OCI-LY1 (cell line): ENCODE results near the gene DUS3L.

Experiments used
- H2AFZ ChIP-seq: fragments of 200-600 bp; sonication (generic), shearing (Covaris generic); 2 replicates; pipeline ENCODE4 v1.6.0; 2014; ENCODE audit warnings: antibody characterized with exemption, mild to moderate bottlenecking, low read length
- H3F3A ChIP-seq: fragments of 200-600 bp; sonication (generic), shearing (Covaris generic); 2 replicates; pipeline ENCODE4 v1.6.0; 2014; ENCODE audit warnings: mild to moderate bottlenecking, antibody characterized with exemption, low read length, moderate library complexity; ENCODE audit not compliant: insufficient read depth
- H3K27ac ChIP-seq: fragments of 200-600 bp; sonication (generic); 2 replicates; pipeline ENCODE4 v1.5.1; 2014; ENCODE audit warnings: low read length, mixed run types, mild to moderate bottlenecking, low read depth; ENCODE audit not compliant: poor library complexity, severe bottlenecking
- H3K27me3 ChIP-seq: fragments of 200-600 bp; sonication (generic); 2 replicates; pipeline ENCODE4 v1.6.0; 2014; ENCODE audit warnings: antibody characterized with exemption, mild to moderate bottlenecking, low read length, moderate library complexity; ENCODE audit not compliant: insufficient read depth
- H3K36me3 ChIP-seq: fragments of 200-600 bp; sonication (generic); 2 replicates; pipeline ENCODE4 v1.6.1; 2014; ENCODE audit warnings: mild to moderate bottlenecking, antibody characterized with exemption, low read length, moderate library complexity, mixed read lengths; ENCODE audit not compliant: insufficient read depth
- H3K4me1 ChIP-seq: fragments of 200-600 bp; sonication (generic); 2 replicates; pipeline ENCODE4 v1.5.1; 2014; ENCODE audit warnings: mild to moderate bottlenecking, low read length, moderate library complexity; ENCODE audit not compliant: insufficient read depth, severe bottlenecking
- H3K4me2 ChIP-seq: fragments of 200-600 bp; sonication (generic), shearing (Covaris generic); 2 replicates; pipeline ENCODE4 v1.6.1; 2014; ENCODE audit warnings: low read length
- H3K4me3 ChIP-seq: fragments of 200-600 bp; sonication (generic); 2 replicates; pipeline ENCODE4 v1.5.1; 2014; ENCODE audit warnings: low read length, low read depth, mild to moderate bottlenecking, mixed read lengths; ENCODE audit not compliant: poor library complexity, severe bottlenecking
- H3K79me2 ChIP-seq: fragments of 200-600 bp; shearing (Covaris generic); 2 replicates; pipeline ENCODE4 v1.6.1; 2016; ENCODE audit warnings: mixed run types, low read length, mixed read lengths; ENCODE audit not compliant: insufficient read depth
- H3K9ac ChIP-seq: fragments of 200-600 bp; sonication (generic), shearing (Covaris generic); 2 replicates; pipeline ENCODE4 v1.6.1; 2014; ENCODE audit warnings: mild to moderate bottlenecking, low read length, mixed read lengths
- H3K9me2 ChIP-seq: fragments of 200-600 bp; sonication (generic), shearing (Covaris generic); 2 replicates; pipeline ENCODE4 v1.6.1; 2014; ENCODE audit warnings: low read depth, mild to moderate bottlenecking, low read length, mixed read lengths
- H3K9me3 ChIP-seq: fragments of 200-600 bp; shearing (Covaris generic); 2 replicates; pipeline ENCODE4 v1.6.1; 2014; ENCODE audit warnings: low read length, mixed read lengths
- H4K20me1 ChIP-seq: fragments of 200-600 bp; sonication (generic), shearing (Covaris generic); 2 replicates; pipeline ENCODE4 v1.6.0; 2016; ENCODE audit warnings: mild to moderate bottlenecking, low read length; ENCODE audit not compliant: insufficient read depth
- EZH2 ChIP-seq: fragments of 200-600 bp; sonication (generic), shearing (Covaris generic); IDR thresholded peaks from 2 replicates; pipeline ENCODE4 v1.8.0; 2017; ENCODE audit warnings: borderline replicate concordance, mixed run types, mild to moderate bottlenecking, antibody characterized with exemption, low read length, moderate library complexity, mixed read lengths
- TF ChIP-seq, protein P1 (sequence below): fragments of 200-600 bp; sonication (generic), shearing (Covaris generic); IDR thresholded peaks from 2 replicates; pipeline ENCODE4 v1.5.1; 2017; ENCODE audit warnings: mild to moderate bottlenecking, antibody characterized with exemption, low read length, moderate library complexity, mixed read lengths

The DUS3L gene

DNA sequence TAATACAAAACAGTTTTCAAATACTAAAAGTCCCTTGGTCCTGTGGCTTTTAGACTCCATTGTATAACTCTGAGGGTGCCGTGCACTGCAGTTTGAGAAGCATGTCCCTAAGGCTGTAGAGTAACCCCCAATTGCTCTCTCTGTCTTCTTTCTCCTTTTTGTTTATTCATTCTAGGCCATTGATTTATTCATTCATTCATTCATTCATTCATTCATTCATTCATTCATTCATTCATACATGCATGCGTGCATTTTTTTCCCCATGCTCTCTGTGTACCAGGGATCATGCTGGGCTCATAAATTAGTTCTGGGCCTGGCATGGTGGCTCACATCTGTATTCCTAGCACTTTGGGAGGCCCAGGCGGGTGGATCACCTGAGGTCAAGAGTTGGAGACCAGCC, 25.7 kb downstream of the DUS3L start:
- no peak overlapping the region for H2AFZ ChIP-seq
- no peaks in the 10 kb centered on the region for H3K36me3 ChIP-seq
- H4K20me1 ChIP-seq: no peaks in the 10 kb centered on the region

DNA sequence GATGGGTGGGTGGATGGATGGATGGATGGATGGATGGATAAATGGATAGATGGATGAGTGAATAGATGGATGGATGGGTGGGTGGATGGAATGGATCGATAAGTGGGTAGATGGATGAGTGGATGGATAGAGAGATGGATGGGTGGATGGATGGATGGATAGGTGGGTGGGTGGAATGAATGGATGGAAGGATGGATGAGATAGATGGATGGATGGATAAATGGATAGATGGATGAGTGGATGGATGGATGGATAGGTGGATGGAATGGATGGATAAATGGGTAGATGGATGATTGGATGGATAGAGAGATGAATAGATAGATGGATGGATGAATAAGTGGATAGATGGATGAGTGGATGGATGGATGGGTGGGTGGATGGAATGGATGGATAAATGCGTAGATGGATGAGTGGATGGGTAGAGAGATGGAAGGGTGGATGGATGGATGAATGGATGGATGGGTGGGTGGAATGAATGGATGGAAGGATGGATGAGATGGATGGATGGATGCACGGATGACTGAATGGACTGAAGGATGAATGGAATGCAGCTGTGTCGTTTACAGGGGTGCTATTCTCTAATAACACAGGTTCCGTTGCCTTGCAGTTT, 28.2 kb downstream of the DUS3L start:
- Histone ChIP-seq H3K4me3 (no peak overlapping the region), H3K4me2 (no peak overlapping the region), H3K36me3 (no peaks in the 10 kb centered on the region), H3K9ac (no peak overlapping the region), H3K27me3 (peaks cover 8% of the 10 kb centered on the region; the same call in 1 of the 2 replicates), H4K20me1 (no peaks in the 10 kb centered on the region), H2AFZ (no peak overlapping the region), H3K9me3 (no peaks in the 10 kb centered on the region), H3K27ac (no peak overlapping the region), H3K9me2 (no peaks in the 10 kb centered on the region), H3K79me2 (no peaks in the 10 kb centered on the region), H3K4me1 (peaks cover 12% of the 10 kb centered on the region), H3F3A (no peaks in the 10 kb centered on the region)
- TF ChIP-seq, protein P1, sequence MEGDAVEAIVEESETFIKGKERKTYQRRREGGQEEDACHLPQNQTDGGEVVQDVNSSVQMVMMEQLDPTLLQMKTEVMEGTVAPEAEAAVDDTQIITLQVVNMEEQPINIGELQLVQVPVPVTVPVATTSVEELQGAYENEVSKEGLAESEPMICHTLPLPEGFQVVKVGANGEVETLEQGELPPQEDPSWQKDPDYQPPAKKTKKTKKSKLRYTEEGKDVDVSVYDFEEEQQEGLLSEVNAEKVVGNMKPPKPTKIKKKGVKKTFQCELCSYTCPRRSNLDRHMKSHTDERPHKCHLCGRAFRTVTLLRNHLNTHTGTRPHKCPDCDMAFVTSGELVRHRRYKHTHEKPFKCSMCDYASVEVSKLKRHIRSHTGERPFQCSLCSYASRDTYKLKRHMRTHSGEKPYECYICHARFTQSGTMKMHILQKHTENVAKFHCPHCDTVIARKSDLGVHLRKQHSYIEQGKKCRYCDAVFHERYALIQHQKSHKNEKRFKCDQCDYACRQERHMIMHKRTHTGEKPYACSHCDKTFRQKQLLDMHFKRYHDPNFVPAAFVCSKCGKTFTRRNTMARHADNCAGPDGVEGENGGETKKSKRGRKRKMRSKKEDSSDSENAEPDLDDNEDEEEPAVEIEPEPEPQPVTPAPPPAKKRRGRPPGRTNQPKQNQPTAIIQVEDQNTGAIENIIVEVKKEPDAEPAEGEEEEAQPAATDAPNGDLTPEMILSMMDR: no peak
- TF ChIP-seq EZH2: no peak

More for the DNA sequence above, 25.7 kb downstream of the DUS3L start:
- Histone ChIP-seq H3K9me3 (no peaks in the 10 kb centered on the region), H3K4me1 (peaks cover 21% of the 10 kb centered on the region), H3K4me2 (no peak overlapping the region), H3F3A (no peaks in the 10 kb centered on the region), H3K27ac (no peak overlapping the region), H3K4me3 (no peak overlapping the region), H3K27me3 (no peaks in the 10 kb centered on the region), H3K79me2 (no peaks in the 10 kb centered on the region), H3K9me2 (no peaks in the 10 kb centered on the region), H3K9ac (no peak overlapping the region)
- TF ChIP-seq, protein P1: no peak
- TF ChIP-seq EZH2: no peak

DNA sequence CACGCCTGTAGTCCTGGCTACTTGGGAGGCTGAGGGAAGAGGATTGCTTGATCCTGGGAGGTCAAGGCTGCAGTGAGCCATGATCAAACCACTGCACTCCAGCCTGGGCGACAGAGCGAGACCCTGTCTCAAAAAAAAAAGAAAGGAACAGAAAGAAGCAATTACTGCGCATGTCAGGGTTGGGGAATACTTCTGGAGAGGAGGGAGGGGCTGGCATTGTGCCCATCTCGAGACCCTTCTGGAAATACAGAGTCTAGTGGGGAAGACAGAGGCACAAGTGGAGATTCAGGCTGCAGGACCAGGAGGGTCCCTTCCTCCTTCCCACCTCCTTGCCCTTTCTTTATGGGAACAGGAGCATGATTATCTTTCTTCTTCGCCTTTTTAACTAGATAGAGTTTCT, 37.2 kb downstream of the DUS3L start:
- Histone ChIP-seq H3K4me2 (no peak overlapping the region), H3K9me2 (no peaks in the 10 kb centered on the region), H3K27me3 (peaks cover 7% of the 10 kb centered on the region; the same call in 1 of the 2 replicates), H3K36me3 (no peaks in the 10 kb centered on the region), H3K4me1 (no peaks in the 10 kb centered on the region), H3K79me2 (no peaks in the 10 kb centered on the region), H3K4me3 (no peak overlapping the region), H4K20me1 (no peaks in the 10 kb centered on the region), H3K27ac (no peak overlapping the region), H3F3A (no peaks in the 10 kb centered on the region), H2AFZ (no peak overlapping the region), H3K9ac (no peak overlapping the region), H3K9me3 (no peaks in the 10 kb centered on the region)
- no peak for TF ChIP-seq EZH2
- TF ChIP-seq, protein P1: no peak
